GM18517 (cell line): ENCODE measurements around the gene TMEM219.
"Not testable (repeated sequence)": the region's sequence is repeated elsewhere in the genome, so short reads cannot be mapped to it uniquely, and the experiment has no call there.

ENCODE experiments used
- ATAC-seq: cut with Tn5 transposase; IDR thresholded peaks from one replicate; pipeline ENCODE4 v1.9.1; 2021; ENCODE audit warnings: mild to moderate bottlenecking, moderate library complexity; ENCODE audit not compliant: unreplicated experiment

Gene TMEM219, protein sequence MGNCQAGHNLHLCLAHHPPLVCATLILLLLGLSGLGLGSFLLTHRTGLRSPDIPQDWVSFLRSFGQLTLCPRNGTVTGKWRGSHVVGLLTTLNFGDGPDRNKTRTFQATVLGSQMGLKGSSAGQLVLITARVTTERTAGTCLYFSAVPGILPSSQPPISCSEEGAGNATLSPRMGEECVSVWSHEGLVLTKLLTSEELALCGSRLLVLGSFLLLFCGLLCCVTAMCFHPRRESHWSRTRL

DNA sequence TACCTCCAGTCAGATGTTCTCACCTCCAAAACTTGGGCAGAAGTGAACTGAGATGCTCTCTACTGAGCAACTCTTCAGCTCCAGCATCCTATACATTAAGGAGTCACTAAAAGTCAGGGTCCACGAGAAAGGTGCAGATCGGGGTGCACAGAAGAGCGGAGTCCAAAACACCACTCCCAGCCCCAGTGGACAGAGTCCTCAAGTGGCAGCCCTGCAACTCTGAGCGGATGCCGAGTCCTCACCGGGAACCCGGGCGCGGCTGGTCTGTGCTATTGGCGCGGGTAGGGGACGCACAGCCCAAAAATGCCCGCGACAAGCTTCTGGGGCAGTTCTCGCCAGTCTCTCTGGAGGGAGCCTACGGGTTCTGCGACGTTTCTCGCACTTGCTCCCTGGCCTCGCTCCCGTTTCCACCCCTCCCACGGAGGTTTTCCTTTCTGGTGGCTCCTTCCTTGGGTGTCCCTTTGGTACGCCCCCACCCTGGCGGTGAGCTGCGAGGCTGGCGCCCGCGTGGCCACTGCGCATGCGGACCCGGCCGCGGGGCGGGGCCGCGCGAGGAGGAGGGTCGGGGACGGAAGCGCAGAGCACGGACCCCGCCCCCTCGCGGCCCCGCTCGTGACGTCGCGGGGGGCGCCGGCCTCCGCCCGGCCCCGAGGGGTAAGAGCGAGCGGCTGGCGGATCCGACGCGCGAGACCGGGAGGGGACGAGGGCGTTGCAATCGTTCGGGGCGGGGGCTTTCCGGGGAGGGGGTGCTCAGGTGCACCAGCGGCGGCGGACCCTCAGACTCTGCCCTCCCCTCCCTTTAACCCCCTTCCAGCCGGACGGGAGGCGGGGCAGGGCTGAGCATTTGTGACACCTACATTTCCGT lies at the start of gene TMEM219:
Gene TMEM219, plus strand, starts transcription at position 601 of the 865 bp plus-strand sequence. CDS start 1,065 bp downstream, outside the sequence.
- peak; percentile 80 for ATAC-seq

DNA sequence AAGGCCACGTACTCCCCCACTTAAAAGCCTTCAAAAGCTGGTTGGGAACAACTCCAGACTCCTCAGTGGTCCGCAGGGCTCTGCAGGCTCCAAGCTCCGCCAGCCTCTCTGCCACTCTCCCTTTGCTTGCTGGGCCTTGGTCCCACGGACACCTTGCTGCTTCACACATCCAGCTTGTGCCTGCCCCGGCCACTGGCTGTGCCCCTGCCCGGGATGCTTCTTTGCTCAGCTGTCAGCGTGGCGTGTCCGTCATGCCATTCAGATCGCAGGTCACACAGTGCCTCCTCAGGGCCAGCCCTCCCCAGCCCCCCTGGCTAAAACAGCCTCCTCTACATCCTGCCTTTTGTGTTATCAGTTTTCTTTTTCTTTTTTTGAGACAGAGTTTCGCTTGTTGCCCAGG lies 49.8 kb upstream of the TMEM219 start:
- ATAC-seq = no peak

DNA sequence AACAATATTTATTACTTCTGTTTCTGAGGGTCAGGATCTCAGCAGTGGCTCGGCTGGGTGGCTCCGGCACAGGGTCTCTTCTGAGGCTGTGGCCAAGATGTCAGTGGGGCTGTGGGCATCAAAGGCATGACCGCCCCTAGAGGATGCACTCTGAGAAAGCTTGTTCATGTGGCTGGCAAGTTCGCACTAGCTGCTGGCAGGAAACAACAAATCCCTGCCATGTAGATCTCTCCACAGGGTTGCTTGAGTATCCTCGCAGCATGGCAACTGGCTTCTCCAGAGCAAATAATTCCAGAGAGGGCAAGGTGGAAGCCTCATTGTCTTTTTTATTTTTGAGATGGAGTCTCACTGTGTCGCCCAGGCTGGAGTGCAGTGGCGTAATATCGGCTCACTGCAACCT lies 48.4 kb upstream of the TMEM219 start:
- no peak for ATAC-seq

DNA sequence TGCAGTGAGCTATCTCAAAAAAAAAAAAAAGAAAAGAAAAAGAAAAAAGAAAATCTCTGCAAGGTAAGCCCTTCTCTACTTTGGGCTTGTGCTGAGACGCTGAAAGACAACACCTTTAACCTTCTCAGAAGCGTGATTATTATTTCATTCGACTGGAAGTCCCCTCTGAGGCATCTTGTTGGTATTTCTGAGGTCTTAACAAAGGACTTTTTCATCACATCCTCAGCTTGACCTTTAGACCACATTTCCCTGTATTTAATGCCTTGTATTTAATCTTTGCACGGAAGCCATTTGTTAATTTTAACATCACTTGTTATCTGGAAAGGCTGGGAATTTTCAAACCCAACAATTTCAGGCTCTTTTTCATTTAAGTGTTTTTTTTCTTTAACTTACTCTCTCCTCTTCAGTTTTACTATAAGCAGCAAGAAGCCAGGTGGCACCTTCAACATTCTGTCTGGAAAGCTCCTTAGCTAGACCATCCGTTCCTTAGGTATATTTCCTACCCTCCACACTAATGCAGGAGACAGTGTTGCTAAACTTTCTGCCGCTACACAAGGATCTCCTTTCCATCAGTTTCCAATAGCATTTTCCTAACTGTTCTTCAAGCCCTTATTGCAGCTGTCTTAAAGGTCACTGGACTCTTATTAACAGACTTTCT lies 46.2 kb upstream of the TMEM219 start:
- ATAC-seq = no peak

DNA sequence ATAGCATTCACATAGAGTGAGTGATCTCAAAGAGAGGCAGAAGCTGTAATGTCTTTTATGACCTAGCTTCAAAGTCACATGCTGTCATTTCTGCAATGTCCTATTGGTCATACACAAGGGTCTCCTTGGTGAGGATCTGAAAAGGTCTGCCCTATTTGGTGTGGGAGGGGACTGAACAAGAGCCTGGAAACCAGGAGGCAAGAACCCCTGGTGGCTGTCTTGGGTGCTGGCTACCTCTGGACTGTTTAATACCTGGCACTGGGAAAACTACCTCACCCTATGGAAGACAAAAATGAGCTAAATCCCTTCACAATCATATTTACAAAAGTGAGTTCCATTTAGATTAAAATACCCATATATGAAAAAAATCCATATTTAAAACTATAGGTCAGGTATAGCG lies 44.9 kb upstream of the TMEM219 start:
- no peak for ATAC-seq

DNA sequence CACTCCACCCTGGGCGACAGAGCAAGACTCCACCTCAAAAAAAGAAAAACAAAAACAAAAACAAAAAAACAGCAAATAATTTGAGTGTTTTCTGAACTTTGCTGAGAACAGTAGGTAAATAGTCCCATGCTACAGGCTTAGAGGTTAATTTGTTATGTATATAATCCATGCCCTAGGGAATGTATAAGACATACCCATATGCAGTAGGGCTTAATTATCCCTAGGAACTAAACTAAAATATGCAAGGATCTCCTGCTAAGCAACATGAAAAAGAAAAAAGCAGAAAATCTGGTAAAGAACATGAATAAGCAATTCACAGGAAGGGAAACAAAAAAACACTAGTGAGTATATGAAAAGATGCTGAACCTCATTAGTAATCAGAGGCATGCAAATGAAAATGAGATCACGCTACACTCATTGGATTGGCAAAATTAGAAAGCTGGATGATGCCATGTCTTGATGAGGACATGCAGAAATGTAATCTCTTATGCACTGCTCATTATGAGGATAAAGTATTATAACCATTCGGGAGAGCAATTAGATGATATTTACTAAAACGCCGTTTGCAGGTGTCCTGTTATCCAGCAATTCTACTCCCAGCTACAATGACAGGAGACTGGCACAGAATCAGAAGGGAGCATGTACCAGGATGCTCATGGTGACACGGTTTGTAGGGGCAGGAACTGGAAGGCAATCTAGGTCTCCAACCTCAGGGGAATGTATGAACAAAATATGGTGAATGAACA lies 41.4 kb upstream of the TMEM219 start:
- no peak for ATAC-seq

DNA sequence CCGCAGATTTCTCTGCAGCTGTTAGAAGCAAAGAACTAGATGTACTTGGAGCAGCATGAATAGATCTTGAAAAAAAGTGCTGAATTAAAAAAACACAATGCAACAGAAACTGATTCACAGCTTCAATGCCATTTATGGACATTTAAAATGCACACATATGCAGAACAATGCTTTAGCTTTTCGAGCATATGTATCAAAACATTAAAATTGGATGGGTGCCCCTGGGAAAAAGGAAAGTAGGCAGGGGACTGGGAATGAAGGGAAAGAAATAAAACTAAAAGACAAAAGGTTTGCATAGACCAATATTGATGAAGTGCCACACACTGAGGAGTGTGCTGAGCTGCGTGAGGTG lies 40.9 kb upstream of the TMEM219 start:
- ATAC-seq = no peak

DNA sequence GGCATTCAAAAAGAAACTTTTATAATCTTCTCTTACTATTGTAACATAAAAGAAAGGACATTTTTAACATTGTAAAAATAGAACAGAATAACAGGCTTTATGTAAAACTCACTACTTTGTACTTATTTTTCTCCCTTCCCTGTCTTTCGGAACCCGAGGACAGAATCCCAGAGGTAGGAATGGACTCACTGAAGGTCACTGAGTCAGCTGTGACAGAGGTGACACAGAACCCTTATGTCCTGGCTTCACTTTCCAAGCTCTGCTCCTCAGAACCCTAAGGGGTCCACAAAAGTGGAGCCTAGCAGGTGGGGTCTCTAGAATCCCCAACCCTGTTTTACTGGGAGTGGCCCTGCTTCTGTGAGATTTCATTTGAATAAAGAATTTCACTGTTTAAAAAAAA lies 39.6 kb upstream of the TMEM219 start:
- no peak for ATAC-seq

DNA sequence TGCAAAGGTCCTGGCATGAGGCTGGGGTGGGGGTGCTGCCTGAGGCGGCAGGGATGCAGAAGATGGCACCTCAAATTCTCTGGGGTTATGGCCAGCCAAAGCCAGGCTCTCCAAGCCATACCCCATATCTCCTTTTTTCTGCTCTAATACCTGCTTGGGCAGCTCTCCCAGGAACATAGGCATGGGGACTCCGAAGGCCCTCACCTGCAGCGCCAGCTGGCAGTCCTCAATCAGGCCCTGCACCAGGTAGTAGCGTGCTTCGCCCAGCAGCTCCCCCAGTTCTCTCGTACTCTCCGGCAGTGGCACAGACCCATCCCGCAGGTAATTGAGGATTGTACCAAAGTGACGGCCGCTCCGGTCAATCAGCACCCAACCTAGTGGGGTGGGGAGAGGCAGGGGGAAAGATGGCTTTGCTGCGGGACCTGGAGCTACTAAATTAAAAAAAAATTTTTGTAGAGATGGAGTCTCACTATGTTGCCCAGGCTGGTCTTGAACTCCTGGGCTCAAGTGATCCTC lies 38.8 kb upstream of the TMEM219 start:
- no peak for ATAC-seq

DNA sequence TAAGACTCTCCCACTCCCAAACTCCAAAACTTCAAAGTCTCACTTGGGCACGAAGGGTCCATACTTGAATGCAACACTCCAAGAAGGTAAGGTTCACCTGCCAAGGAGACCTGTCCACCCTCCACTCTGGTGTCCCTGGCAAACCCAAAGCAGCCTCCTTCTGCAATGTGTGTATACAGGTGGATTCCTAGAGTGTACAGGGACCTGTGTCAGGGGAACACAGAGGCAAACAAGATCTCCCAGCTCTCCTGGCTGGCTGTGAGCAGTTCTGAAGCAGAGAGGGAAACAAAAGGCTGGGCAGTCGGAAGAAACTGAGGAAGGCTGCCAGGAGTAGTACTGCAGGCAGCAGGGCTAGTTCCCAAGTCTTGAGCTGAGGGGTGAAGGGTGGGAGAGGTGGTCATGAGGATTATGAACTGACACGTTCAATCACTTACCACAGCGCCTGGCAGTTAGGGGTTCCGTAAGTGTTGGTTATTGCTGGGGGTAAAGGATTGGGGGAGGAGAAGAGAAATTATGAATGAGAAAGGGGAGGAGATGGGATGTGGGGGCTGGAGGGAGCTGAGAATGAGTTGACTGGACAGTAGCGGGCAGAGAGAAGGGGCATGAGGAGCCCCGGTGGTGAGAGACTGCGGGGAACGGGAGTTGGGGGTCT lies 36.6 kb upstream of the TMEM219 start:
- no peak for ATAC-seq

DNA sequence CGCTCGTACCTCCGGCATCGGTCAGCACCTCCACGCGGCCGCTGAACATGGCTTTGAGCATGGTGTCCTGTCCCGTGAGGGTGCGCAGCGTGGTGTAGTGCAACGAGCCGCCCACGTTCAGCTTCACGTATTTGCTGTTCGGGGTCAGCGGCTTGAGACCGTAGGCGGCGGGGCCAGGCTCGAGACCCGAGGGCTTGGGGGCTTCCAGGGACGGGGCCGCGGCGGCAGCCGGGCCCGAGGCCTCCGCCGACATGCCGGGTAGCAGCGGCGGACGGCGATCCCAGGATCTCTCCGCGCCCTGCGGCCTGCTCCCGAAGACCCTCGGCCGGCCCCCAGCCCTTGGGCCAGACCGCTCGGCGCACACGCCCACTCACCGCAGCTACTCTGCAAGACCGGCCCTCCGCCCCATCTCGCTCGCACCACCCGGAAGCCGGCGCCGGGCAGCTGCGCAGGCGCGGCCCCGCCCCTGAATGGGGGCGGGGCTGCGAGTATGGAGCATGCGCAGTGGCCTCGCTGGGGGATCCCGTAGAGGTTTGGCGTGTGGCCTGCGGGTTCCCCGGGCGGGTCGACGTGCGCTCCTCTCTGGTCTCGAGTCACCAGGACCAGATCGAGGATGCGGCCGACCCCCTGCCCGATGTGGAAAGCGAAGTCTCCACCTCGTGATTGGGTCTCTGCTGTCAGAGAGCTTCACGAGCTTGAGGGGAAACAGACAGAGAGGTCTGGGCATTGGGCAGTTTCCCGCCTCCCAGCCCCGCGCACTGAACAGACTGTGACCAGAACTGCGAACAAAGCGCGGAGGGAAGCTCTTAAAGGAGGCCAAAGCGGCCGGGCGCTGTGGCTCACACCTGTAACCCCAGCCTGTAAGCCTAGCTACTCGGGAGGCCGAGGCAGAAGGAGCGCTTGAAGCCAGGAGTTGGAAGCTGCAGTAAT lies 35.8 kb upstream of the TMEM219 start, which contains the start of gene KCTD13:
Gene KCTD13, minus strand, starts transcription at position 446 of the 930 bp plus-strand sequence. Its CDS starts 193 bp downstream, at position 253.
- ATAC-seq = peak; percentile 74

DNA sequence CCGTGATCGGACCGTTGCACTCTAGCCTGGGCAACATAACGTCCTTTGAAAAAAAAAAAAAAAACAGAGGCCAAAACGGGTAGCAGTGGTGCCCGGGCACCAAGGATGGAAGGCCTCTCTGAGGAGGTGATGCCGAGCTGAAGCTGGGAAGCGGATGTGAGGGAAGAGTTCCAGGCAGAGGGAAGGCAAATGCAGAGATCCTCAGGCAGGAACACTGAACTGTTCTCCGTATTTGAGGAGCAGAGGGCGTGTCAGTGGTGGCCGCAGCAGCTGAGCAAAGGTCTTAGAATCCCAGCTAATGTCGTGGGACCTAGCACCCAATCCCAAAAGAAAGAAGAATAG lies 35.2 kb upstream of the TMEM219 start:
- no peak for ATAC-seq

DNA sequence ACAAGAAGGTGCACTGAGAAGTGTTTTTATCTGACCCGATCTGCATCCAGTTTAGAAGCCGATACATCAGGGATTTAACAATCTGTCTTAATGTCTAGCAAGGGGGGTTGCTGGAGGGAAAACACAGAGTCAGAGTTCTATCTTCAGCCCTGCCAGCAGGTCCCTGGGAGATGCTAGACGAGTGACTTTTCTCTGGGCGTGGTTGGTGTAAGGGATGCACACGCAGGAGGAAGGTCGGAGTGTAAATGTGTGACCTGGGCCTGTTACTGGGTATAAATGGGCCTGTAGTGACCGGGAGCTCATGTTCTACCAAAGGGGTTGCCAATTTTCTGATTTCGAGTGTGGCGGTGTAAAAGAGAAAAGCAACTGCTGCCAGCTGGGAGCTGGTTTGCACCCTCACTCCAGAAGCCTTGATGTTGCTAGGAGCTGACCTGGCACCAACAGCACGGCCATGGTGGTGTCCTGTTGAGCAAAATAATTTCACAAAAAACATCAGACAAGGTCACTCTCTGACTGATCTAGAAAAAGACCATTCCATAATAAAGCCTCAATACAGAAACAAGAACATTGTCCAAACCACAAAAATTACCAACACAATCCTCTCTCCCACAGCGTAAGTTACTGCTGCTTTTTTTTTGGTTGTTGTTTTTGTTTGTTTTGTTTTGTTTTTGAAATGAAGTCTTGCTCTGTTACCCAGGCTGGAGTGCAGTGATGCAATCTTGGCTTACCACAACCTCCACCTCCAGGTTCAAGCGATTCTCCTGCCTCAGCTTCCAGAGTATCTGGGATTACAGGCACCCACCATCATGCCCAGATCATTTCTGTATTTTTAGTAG lies 34.6 kb upstream of the TMEM219 start:
- ATAC-seq = no peak

DNA sequence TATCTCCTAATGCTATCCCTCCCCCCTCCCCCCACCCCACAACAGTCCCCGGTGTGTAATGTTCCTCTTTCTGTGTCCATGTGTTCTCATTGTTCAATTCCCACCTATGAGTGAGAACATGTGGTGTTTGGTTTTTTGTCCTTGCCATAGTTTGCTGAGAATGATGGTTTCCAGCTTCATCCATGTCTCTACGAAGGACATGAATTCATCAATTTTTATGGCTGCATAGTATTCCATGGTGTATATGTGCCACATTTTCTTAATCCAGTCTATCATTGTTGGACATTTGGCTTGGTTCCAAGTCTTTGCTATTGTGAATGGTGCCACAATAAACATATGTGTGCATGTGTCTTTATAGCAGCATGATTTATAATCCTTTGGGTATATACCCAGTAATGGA lies 30.1 kb upstream of the TMEM219 start:
- ATAC-seq = not testable (repeated sequence)

DNA sequence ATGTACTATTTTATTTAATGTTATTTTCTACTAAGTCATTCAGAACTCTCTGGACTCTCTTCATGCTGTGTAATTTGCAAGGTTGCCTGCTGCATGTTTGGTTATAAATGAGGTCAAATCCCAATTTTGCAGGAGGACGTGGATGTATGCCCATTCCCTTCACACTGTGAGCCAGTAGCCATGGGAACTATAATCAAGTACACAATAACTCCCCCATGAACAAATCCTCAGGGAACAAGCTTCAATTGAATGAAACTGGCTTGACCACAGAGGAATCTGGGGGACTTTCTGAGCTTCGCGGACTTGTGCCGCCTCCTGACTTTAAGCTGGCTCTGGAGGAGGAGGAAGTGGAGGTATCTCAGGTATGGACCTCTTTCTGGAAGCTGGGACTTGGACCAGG lies 21.2 kb upstream of the TMEM219 start:
- ATAC-seq = no peak

DNA sequence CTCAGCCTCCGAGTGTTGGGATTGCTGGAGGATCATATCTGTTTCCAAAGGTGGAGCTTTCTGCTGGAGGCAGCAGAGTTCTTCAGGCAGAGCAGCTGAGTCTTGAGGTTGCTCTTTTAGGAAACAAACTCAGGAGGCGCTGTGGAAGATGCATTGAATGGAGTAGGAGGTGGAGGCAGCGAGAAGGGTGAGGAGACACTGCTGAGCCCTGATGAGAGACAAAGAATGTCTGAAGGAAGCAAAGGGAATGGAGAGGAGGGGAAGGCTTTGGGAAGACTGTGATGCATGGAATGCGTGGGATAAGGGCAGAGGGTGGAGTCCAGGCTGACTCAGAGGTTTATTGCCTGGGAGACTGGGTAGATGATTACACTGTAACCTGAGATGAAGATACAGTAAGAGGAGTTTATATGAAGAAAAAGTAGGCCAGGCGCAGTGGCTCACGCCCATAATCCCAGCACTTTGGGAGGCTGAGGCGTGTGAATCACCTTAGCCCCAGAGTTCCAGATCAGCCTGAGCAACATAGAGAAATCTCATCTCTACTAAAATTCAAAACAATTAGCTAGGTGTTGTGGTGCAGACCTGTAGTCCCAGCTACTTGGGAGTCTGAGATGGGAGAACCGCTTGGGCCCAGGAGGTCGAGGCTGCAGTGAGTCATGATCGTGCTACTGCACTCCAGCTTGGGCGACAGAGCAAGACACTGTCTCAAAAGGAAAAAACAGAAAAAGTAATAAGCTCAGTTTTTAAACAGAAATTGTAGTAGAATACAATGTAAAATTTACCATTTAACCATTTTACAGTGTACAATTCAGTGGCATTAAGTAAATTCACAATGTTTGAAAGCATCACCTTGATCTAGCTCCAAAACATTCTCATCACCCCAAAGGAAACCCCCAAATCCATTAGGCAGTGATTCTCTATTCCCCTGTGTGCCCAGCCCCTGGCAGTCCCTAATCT lies 17.8 kb upstream of the TMEM219 start:
- ATAC-seq = no peak

DNA sequence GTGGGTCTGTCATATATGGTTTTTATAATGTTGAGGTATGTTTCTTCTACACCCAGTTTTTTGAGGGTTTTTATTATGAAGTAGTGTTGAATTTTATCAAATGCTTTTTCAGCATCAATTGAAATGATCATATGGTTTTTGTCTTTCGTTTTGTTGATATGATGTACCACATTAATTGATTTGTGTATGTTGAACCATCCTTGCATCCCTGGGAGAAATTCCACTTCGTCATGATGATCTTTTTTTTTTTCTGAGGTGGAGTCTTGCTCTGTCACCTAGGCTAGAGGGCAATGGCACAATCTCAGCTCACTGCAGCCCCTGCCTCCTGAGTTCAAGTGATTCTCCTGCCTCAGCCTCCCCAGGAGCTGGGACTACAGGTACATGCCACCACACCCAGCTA lies 14.0 kb upstream of the TMEM219 start:
- no peak for ATAC-seq
